Measurements from ENCODE around the gene OBSL1.

Gene OBSL1

GRCh38 chr2:219537657-219538488 is 33.5 kb downstream of the OBSL1 start:
- POLR2A ChIA-PET, result no interaction called here
- TF ChIP-seq, protein P1, sequence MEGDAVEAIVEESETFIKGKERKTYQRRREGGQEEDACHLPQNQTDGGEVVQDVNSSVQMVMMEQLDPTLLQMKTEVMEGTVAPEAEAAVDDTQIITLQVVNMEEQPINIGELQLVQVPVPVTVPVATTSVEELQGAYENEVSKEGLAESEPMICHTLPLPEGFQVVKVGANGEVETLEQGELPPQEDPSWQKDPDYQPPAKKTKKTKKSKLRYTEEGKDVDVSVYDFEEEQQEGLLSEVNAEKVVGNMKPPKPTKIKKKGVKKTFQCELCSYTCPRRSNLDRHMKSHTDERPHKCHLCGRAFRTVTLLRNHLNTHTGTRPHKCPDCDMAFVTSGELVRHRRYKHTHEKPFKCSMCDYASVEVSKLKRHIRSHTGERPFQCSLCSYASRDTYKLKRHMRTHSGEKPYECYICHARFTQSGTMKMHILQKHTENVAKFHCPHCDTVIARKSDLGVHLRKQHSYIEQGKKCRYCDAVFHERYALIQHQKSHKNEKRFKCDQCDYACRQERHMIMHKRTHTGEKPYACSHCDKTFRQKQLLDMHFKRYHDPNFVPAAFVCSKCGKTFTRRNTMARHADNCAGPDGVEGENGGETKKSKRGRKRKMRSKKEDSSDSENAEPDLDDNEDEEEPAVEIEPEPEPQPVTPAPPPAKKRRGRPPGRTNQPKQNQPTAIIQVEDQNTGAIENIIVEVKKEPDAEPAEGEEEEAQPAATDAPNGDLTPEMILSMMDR (IDR thresholded peaks at IDR 0.05; ENCODE audit: control extremely low read depth, extremely low read depth, low read depth, missing control alignments), result no peak
- no peak for DNase-seq (ENCODE audit: extremely low spot score)
- CTCF ChIA-PET, result interaction anchor here (1.2 to 8.1 kb wide), 7 partner anchors 10 to 152 kb away, joined by 3 to 153 read pairs (median 6); partner anchors contain the start of gene GMPPA

DNA sequence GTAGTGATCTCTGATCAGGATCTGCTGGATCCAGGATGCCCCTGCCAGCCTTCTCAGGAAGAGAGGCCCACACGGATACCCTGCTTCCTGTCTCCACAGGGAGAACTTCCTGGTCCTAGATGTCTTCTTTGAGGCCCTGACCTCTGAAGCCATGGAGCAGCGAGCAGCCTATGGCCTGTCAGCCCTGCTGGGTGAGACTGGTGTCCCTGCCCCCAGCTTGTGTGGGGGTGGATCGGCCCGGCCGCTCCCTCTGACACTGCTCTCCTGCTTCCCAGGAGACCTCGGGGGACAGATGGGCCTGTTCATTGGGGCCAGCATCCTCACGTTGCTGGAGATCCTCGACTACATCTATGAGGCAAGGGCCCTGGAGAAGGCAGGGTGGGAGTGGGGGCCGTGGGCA is 34.4 kb downstream of the OBSL1 start:
- ChIA-PET POLR2A (no interaction called here), CTCF (interaction anchor here (1.2 to 1.5 kb wide), 3 partner anchors 18 to 38 kb away, joined by 3 to 6 read pairs (median 3); partner anchors contain the start of gene GMPPA)
- TF ChIP-seq, protein P1 (IDR thresholded peaks at IDR 0.05; ENCODE audit: control extremely low read depth, extremely low read depth, low read depth, missing control alignments), result no peak
- DNase-seq (ENCODE audit: extremely low spot score), result no peak

DNA sequence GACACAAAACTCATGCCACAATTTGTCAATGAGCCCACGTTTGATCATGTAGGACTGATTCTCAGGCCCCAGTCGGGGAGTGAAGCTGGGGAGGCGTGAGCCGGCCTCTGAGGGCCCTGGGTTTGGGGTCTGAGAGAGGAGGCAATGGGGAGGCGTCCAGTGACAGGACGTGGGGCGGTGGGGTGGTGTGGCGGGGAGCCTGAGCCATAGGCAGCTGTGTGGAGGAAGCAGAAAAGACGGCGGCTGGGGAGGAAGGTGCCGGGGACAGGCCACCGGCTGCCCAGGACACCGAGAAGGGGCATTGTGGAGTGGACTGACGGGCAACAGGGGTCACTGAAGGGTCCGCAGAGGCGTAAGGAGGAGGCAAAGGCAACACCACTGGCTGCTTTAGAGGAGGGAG is 34.9 kb downstream of the OBSL1 start:
- ChIA-PET CTCF (no interaction called here), POLR2A (no interaction called here)
- TF ChIP-seq, protein P1 (IDR thresholded peaks at IDR 0.05; ENCODE audit: control extremely low read depth, extremely low read depth, low read depth, missing control alignments), result no peak
- no peak for DNase-seq (ENCODE audit: extremely low spot score)

DNA sequence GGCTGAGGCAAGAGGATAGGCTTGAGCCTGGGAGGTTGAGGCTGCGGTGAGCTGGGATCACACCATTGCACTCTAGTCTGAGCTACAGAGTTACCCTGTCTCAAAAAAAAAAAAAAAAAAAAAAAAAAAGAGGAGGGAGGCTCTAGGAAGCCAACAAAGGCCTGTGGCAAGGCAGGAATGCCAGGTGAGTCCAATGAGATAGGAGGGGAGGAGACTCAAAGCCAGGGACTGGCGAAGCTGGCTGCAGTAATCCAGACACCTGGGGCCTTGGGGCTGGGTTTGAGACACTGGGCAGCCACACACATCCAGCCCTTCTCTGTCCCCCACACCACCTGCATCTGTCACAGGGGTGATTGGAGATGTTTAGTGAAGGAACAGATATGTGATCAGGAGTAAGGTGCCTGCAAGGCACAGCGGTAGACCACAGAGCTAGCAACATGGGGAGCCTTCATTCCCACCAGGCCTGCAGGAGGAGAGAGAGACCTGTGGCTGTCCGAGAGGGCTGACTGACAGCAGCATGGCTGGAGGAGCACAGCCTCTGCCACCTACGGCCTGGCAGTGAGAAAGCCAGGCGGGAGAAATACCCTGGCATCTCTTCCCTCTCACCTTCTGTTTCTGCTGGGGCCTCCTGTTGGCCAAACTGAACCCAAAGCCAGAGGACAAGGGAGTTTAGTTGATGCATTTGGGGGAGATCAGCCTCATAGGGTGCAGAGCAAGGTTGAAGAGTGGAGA is 37.2 kb downstream of the OBSL1 start:
- DNase-seq (ENCODE audit: extremely low spot score), result no peak
- CTCF ChIA-PET, result interaction anchor here (1.1 to 2.2 kb wide), 9 partner anchors 7 to 73 kb away, joined by 3 to 6 read pairs (median 4); partner anchors contain the start of genes CHPF and TMEM198

GRCh38 chr2:219532378-219532649 is 39.0 kb downstream of the OBSL1 start:
- POLR2A ChIA-PET, result no interaction called here
- DNase-seq (ENCODE audit: extremely low spot score), result no peak
- CTCF ChIA-PET, result interaction anchor here (1.1 to 9.9 kb wide), 5 partner anchors 10 to 130 kb away, joined by 3 to 325 read pairs (median 80); partner anchors contain the start of genes CHPF, GMPPA and TMEM198
- TF ChIP-seq, protein P1 (IDR thresholded peaks at IDR 0.05; ENCODE audit: control extremely low read depth, extremely low read depth, low read depth, missing control alignments), result no peak

More for the DNA sequence above, 37.2 kb downstream of the OBSL1 start:
- POLR2A ChIA-PET, result no interaction called here
- TF ChIP-seq, protein P1 (IDR thresholded peaks at IDR 0.05; ENCODE audit: control extremely low read depth, extremely low read depth, low read depth, missing control alignments), result no peak

DNA sequence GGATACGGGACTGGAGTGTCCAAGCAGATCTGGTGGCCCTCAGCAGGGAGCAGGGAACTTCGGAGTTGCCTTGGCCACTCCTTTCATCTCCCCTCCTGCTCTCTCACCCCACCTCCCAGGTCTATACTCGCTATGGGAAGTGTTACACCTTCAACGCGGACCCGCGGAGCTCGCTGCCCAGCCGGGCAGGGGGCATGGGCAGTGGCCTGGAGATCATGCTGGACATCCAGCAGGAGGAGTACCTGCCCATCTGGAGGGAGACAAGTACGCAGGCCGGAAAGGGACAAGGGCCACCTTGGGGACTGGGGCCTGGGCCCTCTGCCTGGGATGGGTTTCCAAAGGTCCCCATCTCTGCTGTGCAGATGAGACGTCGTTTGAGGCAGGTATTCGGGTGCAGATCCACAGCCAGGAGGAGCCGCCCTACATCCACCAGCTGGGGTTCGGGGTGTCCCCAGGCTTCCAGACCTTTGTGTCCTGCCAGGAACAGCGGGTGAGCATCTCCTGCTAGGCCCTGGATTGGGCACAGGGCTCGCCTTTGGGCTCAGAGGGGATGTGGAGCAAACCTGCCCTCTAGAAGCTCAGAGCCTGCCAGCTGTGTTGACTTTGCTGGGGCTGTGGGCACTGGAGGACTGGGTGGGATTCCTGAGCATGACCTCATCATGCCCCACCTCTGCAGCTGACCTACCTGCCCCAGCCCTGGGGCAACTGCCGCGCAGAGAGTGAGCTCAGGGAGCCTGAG is 39.5 kb downstream of the OBSL1 start:
- POLR2A ChIA-PET, result no interaction called here
- TF ChIP-seq, protein P1 (IDR thresholded peaks at IDR 0.05; ENCODE audit: control extremely low read depth, extremely low read depth, low read depth, missing control alignments), result no peak
- DNase-seq (ENCODE audit: extremely low spot score), result no peak
- CTCF ChIA-PET, result interaction anchor here (1.1 to 9.9 kb wide), 7 partner anchors 10 to 129 kb away, joined by 3 to 325 read pairs (median 77); partner anchors contain the start of genes CHPF, GMPPA and TMEM198

All from GM10248 (cell line).